Activated CD4-positive, alpha-beta memory T cell treated with anti-CD3 and anti-CD28 coated beads for 36 hours (primary cell): Measurements from ENCODE around the gene CHMP1A. TPM values are rescaled to one million over a fixed set of nuclear protein-coding genes. Genes with fewer than 3 reads are reported as not detected.

ENCODE experiments used
- CTCF ChIA-PET: fragments of 350-600 bp; sonication (Branson Sonifier 250); formaldehyde crosslinking; loops from one replicate; lab custom pipeline; 2021; ENCODE audit warnings: antibody characterized with exemption, inconsistent platforms; lab: Charles Lee
- POLR2A ChIA-PET: fragments of 350-600 bp; sonication (Branson Sonifier 250); formaldehyde crosslinking; loops from one replicate; lab custom pipeline; 2021; ENCODE audit warnings: antibody characterized with exemption; lab: Charles Lee
- DNase-seq: peaks from one replicate; pipeline ENCODE4 v3.0.0-alpha.2; 2020
- H3K27ac Mint-ChIP-seq: one replicate; pipeline ENCODE4 v1.8.0; 2021; ENCODE audit warnings: mixed read lengths
- H3K27me3 Mint-ChIP-seq: one replicate; pipeline ENCODE4 v1.8.0; 2021; ENCODE audit warnings: mixed read lengths
- H3K36me3 Mint-ChIP-seq: one replicate; pipeline ENCODE4 v1.8.0; 2021; ENCODE audit warnings: mixed read lengths
- H3K4me1 Mint-ChIP-seq: one replicate; pipeline ENCODE4 v1.8.0; 2021; ENCODE audit warnings: low read depth, mixed read lengths
- H3K4me3 Mint-ChIP-seq: one replicate; pipeline ENCODE4 v1.8.0; 2021; ENCODE audit warnings: mild to moderate bottlenecking, mixed read lengths
- H3K9me3 Mint-ChIP-seq: one replicate; pipeline ENCODE4 v1.8.0; 2021; ENCODE audit warnings: mixed read lengths
- intact Hi-C: fragments of 100-400 bp; cut with micrococcal nuclease; formaldehyde crosslinking; loops from one replicate; pipeline ENCODE4 v1.15.1; 2023
- total RNA-seq, 2 experiments: library from RNA; stranded (reverse); gene quantifications; one replicate each; pipeline ENCODE4 v1.2.3, GENCODE V29; 2021

Gene CHMP1A
- total RNA-seq, 2 experiments from 2014 or later, result 74.6 to 76.3 TPM

GRCh38 chr16:89606006-89606405 is 51.5 kb downstream of the CHMP1A start:
- no peak overlapping the region for H3K4me3 Mint-ChIP-seq
- H3K27me3 Mint-ChIP-seq, result no peaks in the 10 kb centered on the region
- H3K9me3 Mint-ChIP-seq, result no peaks in the 10 kb centered on the region
- peaks cover 12% of the 10 kb centered on the region for H3K4me1 Mint-ChIP-seq
- ChIA-PET CTCF (no interaction called here), POLR2A (no interaction called here)
- DNase-seq, result no peak
- no peak overlapping the region for H3K27ac Mint-ChIP-seq
- intact Hi-C loops, result no loop called here
- no peaks in the 10 kb centered on the region for H3K36me3 Mint-ChIP-seq

GRCh38 chr16:89605186-89605970 is 52.1 kb downstream of the CHMP1A start:
- POLR2A ChIA-PET, result no interaction called here
- CTCF ChIA-PET, result no interaction called here

DNA sequence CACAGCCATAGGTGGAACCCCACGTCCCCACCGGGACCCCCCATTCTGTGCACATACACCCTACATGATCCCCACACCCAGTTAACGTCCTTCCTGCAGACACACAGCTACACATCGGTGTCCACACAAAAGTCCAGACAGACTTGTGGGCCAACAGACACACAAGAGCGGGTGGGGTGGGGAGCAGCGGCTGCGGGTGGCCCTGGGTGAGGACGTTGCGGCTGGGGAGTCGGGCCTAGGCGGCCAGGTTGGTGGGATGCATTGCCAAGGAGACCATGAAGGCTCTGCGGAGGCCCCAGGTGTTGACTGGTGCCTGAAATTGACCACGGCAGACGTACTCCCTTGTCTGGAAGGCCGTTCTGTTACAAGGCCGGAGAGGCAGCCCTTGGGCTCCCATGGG is 52.7 kb downstream of the CHMP1A start:
- CTCF ChIA-PET, result no interaction called here

More at GRCh38 chr16:89605186-89605970, 52.1 kb downstream of the CHMP1A start:
- intact Hi-C loops, result no loop called here
- Mint-ChIP-seq H3K27ac (no peak overlapping the region), H3K4me3 (no peak overlapping the region), H3K27me3 (no peaks in the 10 kb centered on the region), H3K36me3 (no peaks in the 10 kb centered on the region), H3K4me1 (peaks cover 12% of the 10 kb centered on the region), H3K9me3 (no peaks in the 10 kb centered on the region)
- DNase-seq, result no peak

GRCh38 chr16:89602952-89603590 is 54.4 kb downstream of the CHMP1A start:
- peak overlapping the region; percentile 18 for H3K4me3 Mint-ChIP-seq
- ChIA-PET CTCF (interaction anchor here (1.2 to 2.3 kb wide), 3 partner anchors 12 to 98 kb away, joined by 3 to 6 read pairs (median 4); partner anchors contain the start of gene SPATA2L), POLR2A (no interaction called here)
- H3K27me3 Mint-ChIP-seq, result no peaks in the 10 kb centered on the region
- H3K4me1 Mint-ChIP-seq, result peaks cover 12% of the 10 kb centered on the region
- no peaks in the 10 kb centered on the region for H3K36me3 Mint-ChIP-seq
- H3K9me3 Mint-ChIP-seq, result no peaks in the 10 kb centered on the region
- H3K27ac Mint-ChIP-seq, result no peak overlapping the region
- intact Hi-C loops, result loop anchor here (5.0 kb wide), 1 partner anchor 39 kb away; no protein-coding TSS in a partner anchor
- no peak for DNase-seq

More for the DNA sequence above, 52.7 kb downstream of the CHMP1A start:
- Mint-ChIP-seq H3K9me3 (no peaks in the 10 kb centered on the region), H3K27me3 (no peaks in the 10 kb centered on the region), H3K4me1 (peaks cover 12% of the 10 kb centered on the region), H3K36me3 (no peaks in the 10 kb centered on the region), H3K4me3 (no peak overlapping the region), H3K27ac (no peak overlapping the region)
- DNase-seq, result no peak
- intact Hi-C loops, result loop anchor here (5.0 kb wide), 1 partner anchor 38 kb away; no protein-coding TSS in a partner anchor
- POLR2A ChIA-PET, result no interaction called here

DNA sequence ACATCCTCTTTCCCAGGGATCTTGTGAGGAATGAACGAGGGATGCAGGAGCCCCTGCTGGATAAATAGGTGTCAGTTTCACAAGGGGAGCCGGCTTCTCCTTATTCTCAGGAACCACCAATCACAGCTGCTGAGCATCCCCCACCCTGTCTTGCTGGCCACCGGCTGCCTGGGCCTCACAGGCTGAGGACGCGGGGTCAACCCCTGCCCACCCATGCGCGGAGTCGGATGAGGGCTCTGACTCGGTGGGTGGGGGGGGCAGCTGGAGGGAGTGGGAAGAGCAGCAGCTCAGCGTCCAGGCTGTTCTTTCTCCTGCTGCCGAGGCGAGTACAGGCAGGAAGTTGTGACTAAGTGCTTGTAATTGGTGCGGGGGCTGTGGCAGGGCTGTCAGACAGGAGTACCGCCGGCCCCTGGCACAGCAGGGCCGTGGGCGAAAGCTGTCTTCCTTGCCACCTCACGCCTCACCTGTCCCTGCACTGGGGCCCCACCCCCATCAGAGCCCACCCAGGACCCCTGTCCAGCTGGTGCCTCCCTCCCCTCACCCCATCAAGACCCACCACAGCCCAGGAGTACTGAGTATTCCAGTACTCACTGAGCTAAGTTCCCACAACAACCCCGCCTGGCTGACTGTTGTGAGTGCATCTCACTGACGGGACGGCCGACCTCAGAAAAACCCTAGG is 55.1 kb downstream of the CHMP1A start:
- Mint-ChIP-seq H3K4me3 (no peak overlapping the region), H3K36me3 (no peaks in the 10 kb centered on the region), H3K27ac (no peak overlapping the region), H3K4me1 (peaks cover 12% of the 10 kb centered on the region), H3K9me3 (no peaks in the 10 kb centered on the region), H3K27me3 (no peaks in the 10 kb centered on the region)
- DNase-seq, result peak; percentile 81
- intact Hi-C loops, result loop anchor here (5.0 kb wide), 1 partner anchor 40 kb away; no protein-coding TSS in a partner anchor
- CTCF ChIA-PET, result interaction anchor here (0.6 to 2.3 kb wide), 4 partner anchors 13 to 99 kb away, joined by 3 to 6 read pairs (median 4); partner anchors contain the start of gene SPATA2L
- POLR2A ChIA-PET, result interaction anchor here (0.6 kb wide), 1 partner anchor 59 kb away, joined by 3 read pairs; no protein-coding TSS in a partner anchor

- intact Hi-C loops, result loop anchor here (5.0 kb wide), 1 partner anchor 40 kb away; no protein-coding TSS in a partner anchor
- H3K27ac Mint-ChIP-seq, result no peak overlapping the region
- H3K9me3 Mint-ChIP-seq, result no peaks in the 10 kb centered on the region
- H3K27me3 Mint-ChIP-seq, result no peaks in the 10 kb centered on the region
- H3K4me1 Mint-ChIP-seq, result peaks cover 12% of the 10 kb centered on the region
- no peak overlapping the region for H3K4me3 Mint-ChIP-seq
- DNase-seq, result no peak
- CTCF ChIA-PET, result interaction anchor here (0.6 to 2.3 kb wide), 4 partner anchors 13 to 99 kb away, joined by 3 to 6 read pairs (median 4); partner anchors contain the start of gene SPATA2L
- no peaks in the 10 kb centered on the region for H3K36me3 Mint-ChIP-seq
- POLR2A ChIA-PET, result interaction anchor here (0.6 kb wide), 1 partner anchor 58 kb away, joined by 3 read pairs; no protein-coding TSS in a partner anchor
Measured at GRCh38 chr16:89601906-89602272, 55.6 kb downstream of the CHMP1A start.

DNA sequence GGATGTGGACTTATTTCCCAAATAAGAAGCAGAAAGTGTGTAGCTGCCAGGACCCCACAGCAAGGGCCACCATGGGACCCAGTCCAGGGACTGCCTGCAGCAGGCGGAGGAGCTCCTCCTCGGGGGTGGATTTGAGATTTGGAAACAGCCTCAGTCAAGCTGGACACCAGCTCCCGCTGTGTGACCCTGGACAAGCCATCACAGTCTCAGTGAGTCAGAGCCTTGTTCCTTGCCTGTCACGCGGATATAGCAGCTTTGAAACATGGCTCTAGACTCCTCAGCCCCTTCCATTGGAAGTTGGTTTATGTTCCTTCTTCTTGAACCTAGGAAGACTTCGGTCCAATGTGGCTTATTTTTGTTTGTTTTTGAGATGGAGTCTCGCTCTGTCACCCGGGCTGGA is 56.6 kb downstream of the CHMP1A start:
- DNase-seq, result no peak
- no peak overlapping the region for H3K4me3 Mint-ChIP-seq
- no peaks in the 10 kb centered on the region for H3K27me3 Mint-ChIP-seq
- no peaks in the 10 kb centered on the region for H3K9me3 Mint-ChIP-seq
- ChIA-PET CTCF (interaction anchor here (0.9 to 2.3 kb wide), 4 partner anchors 11 to 100 kb away, joined by 3 to 6 read pairs (median 3); partner anchors contain the start of gene SPATA2L), POLR2A (no interaction called here)
- intact Hi-C loops, result loop anchor here (5.0 kb wide), 1 partner anchor 41 kb away; no protein-coding TSS in a partner anchor
- H3K4me1 Mint-ChIP-seq, result peaks cover 12% of the 10 kb centered on the region
- H3K36me3 Mint-ChIP-seq, result no peaks in the 10 kb centered on the region
- H3K27ac Mint-ChIP-seq, result no peak overlapping the region

- ChIA-PET CTCF (interaction anchor here (1.0 to 1.1 kb wide), 2 partner anchors 10 to 34 kb away, joined by 3 read pairs; no protein-coding TSS in a partner anchor), POLR2A (no interaction called here)
- H3K27me3 Mint-ChIP-seq, result no peaks in the 10 kb centered on the region
- peaks cover 12% of the 10 kb centered on the region for H3K4me1 Mint-ChIP-seq
- H3K36me3 Mint-ChIP-seq, result no peaks in the 10 kb centered on the region
- intact Hi-C loops, result loop anchor here (5.0 kb wide), 1 partner anchor 42 kb away; no protein-coding TSS in a partner anchor
- H3K4me3 Mint-ChIP-seq, result no peak overlapping the region
- no peaks in the 10 kb centered on the region for H3K9me3 Mint-ChIP-seq
- DNase-seq, result no peak
- H3K27ac Mint-ChIP-seq, result no peak overlapping the region
Measured at GRCh38 chr16:89600427-89600826, 57.1 kb downstream of the CHMP1A start.

- Mint-ChIP-seq H3K27ac (no peak overlapping the region), H3K9me3 (no peaks in the 10 kb centered on the region), H3K36me3 (no peaks in the 10 kb centered on the region), H3K27me3 (no peaks in the 10 kb centered on the region), H3K4me3 (no peak overlapping the region), H3K4me1 (peaks cover 12% of the 10 kb centered on the region)
- DNase-seq, result no peak
- POLR2A ChIA-PET, result no interaction called here
- CTCF ChIA-PET, result interaction anchor here (1.0 to 1.1 kb wide), 2 partner anchors 9 to 34 kb away, joined by 3 read pairs; no protein-coding TSS in a partner anchor
- intact Hi-C loops, result loop anchor here (5.0 kb wide), 1 partner anchor 42 kb away; no protein-coding TSS in a partner anchor
Measured at GRCh38 chr16:89599902-89600301, 57.6 kb downstream of the CHMP1A start.

DNA sequence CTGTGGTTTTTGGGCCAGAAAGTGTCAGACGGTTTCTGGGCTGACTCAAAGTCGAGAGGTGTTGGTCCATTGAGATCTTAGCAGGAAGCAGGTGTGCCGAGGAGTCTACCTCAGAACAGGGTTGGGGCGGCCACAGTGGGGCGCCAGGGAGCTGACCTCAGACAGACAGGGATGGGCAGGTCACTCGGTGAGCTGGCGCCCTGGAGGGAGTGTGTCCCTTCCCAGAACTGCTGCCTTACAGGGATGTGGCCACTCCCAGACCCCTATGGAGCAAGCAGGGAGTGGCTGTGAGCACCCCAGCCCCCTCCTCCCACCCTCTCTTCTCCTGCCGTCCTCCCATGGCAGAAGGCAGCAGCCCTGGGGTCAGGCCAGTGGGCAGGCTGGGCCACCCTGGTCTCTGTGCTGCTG is 58.1 kb downstream of the CHMP1A start:
- ChIA-PET POLR2A (no interaction called here), CTCF (no interaction called here)
- H3K9me3 Mint-ChIP-seq, result no peaks in the 10 kb centered on the region
- no peaks in the 10 kb centered on the region for H3K27me3 Mint-ChIP-seq
- peaks cover 12% of the 10 kb centered on the region for H3K4me1 Mint-ChIP-seq
- DNase-seq, result peak; percentile 63
- H3K27ac Mint-ChIP-seq, result no peak overlapping the region
- H3K4me3 Mint-ChIP-seq, result no peak overlapping the region
- H3K36me3 Mint-ChIP-seq, result no peaks in the 10 kb centered on the region
- intact Hi-C loops, result no loop called here

- no peak overlapping the region for H3K27ac Mint-ChIP-seq
- intact Hi-C loops, result no loop called here
Measured at GRCh38 chr16:89598199-89598598, 59.3 kb downstream of the CHMP1A start.

More at GRCh38 chr16:89598199-89598598, 59.3 kb downstream of the CHMP1A start:
- Mint-ChIP-seq H3K36me3 (no peaks in the 10 kb centered on the region), H3K4me3 (no peak overlapping the region), H3K9me3 (no peaks in the 10 kb centered on the region), H3K4me1 (peaks cover 21% of the 10 kb centered on the region), H3K27me3 (no peaks in the 10 kb centered on the region)
- no peak for DNase-seq
- ChIA-PET CTCF (no interaction called here), POLR2A (no interaction called here)
